Gastrocnemius medialis (tissue), 4 donors: Measurements from ENCODE around the gene AKAP6. TPM values are rescaled to one million over a fixed set of nuclear protein-coding genes. Genes with fewer than 3 reads are reported as not detected.
A peak's percentile ranks its signal among the peaks of the same experiment; 100 is the strongest.

Source experiments
- ATAC-seq, 2 donors: fragments of 150-250 bp; one replicate each; pipeline ENCODE4 v1.9.1; 2016
- DNase-seq, 2 donors: peaks; one replicate each; pipeline ENCODE4 v3.0.0-alpha.2; 2019
- H3K27ac ChIP-seq, 4 donors: fragments of 200-600 bp; sonication (generic); 1 replicate in 1 of 4; 2 replicates in 3 of 4; pipeline ENCODE4 v1.5.1; 2016 to 2018; ENCODE audit warnings: mild to moderate bottlenecking in 2 of 4, moderate library complexity in 1 of 4
- H3K27me3 ChIP-seq, 3 donors: fragments of 200-600 bp; sonication (generic) in 2 of 3; 1 replicate in 1 of 3; 2 replicates in 2 of 3; pipeline versions ENCODE4 v1.5.1 to v1.6.0; 2016 to 2019; ENCODE audit warnings: mild to moderate bottlenecking in 1 of 3, moderate library complexity in 1 of 3
- H3K36me3 ChIP-seq, 2 donors: fragments of 200-600 bp; sonication (generic) in 1 of 2; one replicate each; pipeline ENCODE4 v1.5.1; 2017 to 2018
- H3K4me1 ChIP-seq, 2 donors: fragments of 200-600 bp; sonication (generic) in 1 of 2; one replicate each; pipeline ENCODE4 v1.5.1; 2016 to 2017; ENCODE audit warnings: mild to moderate bottlenecking in 2 of 2
- H3K4me3 ChIP-seq, 4 donors: fragments of 200-600 bp; sonication (generic) in 3 of 4; 1 replicate in 1 of 4; 2 replicates in 3 of 4; pipeline ENCODE4 v1.5.1; 2016 to 2019; ENCODE audit warnings: mild to moderate bottlenecking in 2 of 4
- H3K9me3 ChIP-seq, 3 donors: fragments of 200-600 bp; sonication (generic) in 2 of 3; 1 replicate in 1 of 3; 2 replicates in 2 of 3; pipeline ENCODE4 v1.5.1; 2016 to 2019
- POLR2A ChIP-seq, 2 donors: fragments of 450-650 bp; IDR thresholded peaks; one replicate each; pipeline ENCODE4 v1.6.1; 2017; ENCODE audit warnings: antibody characterized with exemption in 2 of 2, mild to moderate bottlenecking in 2 of 2, moderate library complexity in 2 of 2
- in situ Hi-C, 4 donors: fragments of 200-750 bp; cut with MboI; loops; one replicate each; pipeline versions ENCODE4 v1.15.0 to v1.8.0; 2017; ENCODE audit warnings: low sequenced_read_pairs in 4 of 4
- intact Hi-C: fragments of 100-400 bp; cut with DNase I; formaldehyde crosslinking; loops from one replicate; pipeline ENCODE4 v1.15.1; 2023; ENCODE audit warnings: low total_unique reads
- total RNA-seq, 4 donors: library from RNA; depleted of rRNA; stranded (reverse); fragments of >200 nt; gene quantifications; one replicate each; pipeline versions ENCODE4 v1.1.0 to v1.2.3, GENCODE V29; 2016
- TF ChIP-seq, protein P1 (sequence below), 5 experiments: fragments of 450-650 bp in 3 of 5; fragments of 200-600 bp in 2 of 5; sonication (generic) in 2 of 5; IDR thresholded peaks in 4 of 5; conservative IDR thresholded peaks in 1 of 5; 1 replicate in 4 of 5; 2 replicates in 1 of 5; pipeline ENCODE4 v1.5.1; 2016 to 2019; ENCODE audit warnings: antibody characterized with exemption in 5 of 5, mild to moderate bottlenecking in 3 of 5, moderate library complexity in 3 of 5

AKAP6 gene
- total RNA-seq, 4 donors from 2014 or later: 23.2 to 59.2 (median 32.1) TPM

DNA sequence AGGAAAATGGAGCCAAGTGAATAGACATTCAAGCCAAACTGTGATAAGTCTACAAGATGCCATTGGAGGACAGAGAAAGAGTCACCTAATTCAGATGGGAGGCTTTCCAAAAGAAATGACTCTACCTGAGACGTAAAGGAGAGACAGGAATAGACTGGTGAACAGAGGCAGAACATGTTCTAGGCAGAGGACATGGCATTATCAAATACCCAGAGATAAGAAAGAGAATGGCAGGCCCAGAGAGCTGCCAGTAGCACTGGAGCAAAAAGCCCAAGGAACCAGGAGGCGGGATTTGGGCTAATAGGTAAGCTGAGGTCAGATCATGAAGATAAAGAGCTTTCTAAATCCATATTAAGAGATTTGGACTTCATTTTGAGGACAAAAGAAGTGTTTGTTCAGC is 207.1 kb downstream of the AKAP6 start:
- no peaks in the 10 kb centered on the region for H3K9me3 ChIP-seq
- in situ Hi-C loops: no loop called here
- ATAC-seq (peak in 1 of 2 donors; percentile 49), DNase-seq (no peak)
- no peak overlapping the region for H3K4me3 ChIP-seq
- no peaks in the 10 kb centered on the region for H3K36me3 ChIP-seq
- H3K27me3 ChIP-seq: no peaks in the 10 kb centered on the region
- H3K4me1 ChIP-seq: peaks cover 40 to 45% of the 10 kb centered on the region in 2 donors
- H3K27ac ChIP-seq: peak overlapping the region in 3 of 4 donors; percentile 47 to 65 (median 60)
- intact Hi-C loops: no loop called here
- TF ChIP-seq, protein P1, sequence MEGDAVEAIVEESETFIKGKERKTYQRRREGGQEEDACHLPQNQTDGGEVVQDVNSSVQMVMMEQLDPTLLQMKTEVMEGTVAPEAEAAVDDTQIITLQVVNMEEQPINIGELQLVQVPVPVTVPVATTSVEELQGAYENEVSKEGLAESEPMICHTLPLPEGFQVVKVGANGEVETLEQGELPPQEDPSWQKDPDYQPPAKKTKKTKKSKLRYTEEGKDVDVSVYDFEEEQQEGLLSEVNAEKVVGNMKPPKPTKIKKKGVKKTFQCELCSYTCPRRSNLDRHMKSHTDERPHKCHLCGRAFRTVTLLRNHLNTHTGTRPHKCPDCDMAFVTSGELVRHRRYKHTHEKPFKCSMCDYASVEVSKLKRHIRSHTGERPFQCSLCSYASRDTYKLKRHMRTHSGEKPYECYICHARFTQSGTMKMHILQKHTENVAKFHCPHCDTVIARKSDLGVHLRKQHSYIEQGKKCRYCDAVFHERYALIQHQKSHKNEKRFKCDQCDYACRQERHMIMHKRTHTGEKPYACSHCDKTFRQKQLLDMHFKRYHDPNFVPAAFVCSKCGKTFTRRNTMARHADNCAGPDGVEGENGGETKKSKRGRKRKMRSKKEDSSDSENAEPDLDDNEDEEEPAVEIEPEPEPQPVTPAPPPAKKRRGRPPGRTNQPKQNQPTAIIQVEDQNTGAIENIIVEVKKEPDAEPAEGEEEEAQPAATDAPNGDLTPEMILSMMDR (IDR thresholded peaks at IDR 0.05 in 4 of 5, conservative IDR thresholded peaks at IDR 0.05 in 1 of 5): no peak
- no peak for TF ChIP-seq POLR2A (IDR thresholded peaks at IDR 0.05)

DNA sequence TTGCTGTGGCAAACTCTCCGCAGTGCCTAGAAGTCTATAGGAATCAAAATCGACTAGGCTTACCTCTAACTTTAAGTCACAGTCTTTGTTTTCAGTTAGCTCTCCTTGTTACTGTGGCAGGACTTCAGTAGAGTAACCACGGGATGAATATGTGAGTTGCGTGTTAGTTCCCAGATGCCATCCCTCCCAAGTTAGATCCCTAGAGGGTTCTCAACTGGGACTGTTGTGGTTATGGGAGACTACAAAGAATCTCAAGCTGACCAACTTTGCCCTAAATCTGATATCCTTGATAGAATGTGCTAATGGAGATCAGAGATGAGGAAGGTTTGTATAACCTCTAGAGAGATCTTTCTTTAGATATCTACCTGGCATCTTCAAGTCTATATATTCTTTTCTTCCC is 208.1 kb downstream of the AKAP6 start:
- H3K27ac ChIP-seq: peak overlapping the region in 3 of 4 donors; percentile 30 to 60 (median 47)
- no peak for ATAC-seq
- H3K36me3 ChIP-seq: no peaks in the 10 kb centered on the region
- H3K4me1 ChIP-seq: peaks cover 39 to 45% of the 10 kb centered on the region in 2 donors
- intact Hi-C loops: no loop called here
- DNase-seq: no peak
- in situ Hi-C loops: no loop called here
- TF ChIP-seq, protein P1 (IDR thresholded peaks at IDR 0.05 in 4 of 5, conservative IDR thresholded peaks at IDR 0.05 in 1 of 5): no peak
- TF ChIP-seq POLR2A (IDR thresholded peaks at IDR 0.05): no peak
- no peak overlapping the region for H3K4me3 ChIP-seq
- H3K9me3 ChIP-seq: no peaks in the 10 kb centered on the region
- no peaks in the 10 kb centered on the region for H3K27me3 ChIP-seq

DNA sequence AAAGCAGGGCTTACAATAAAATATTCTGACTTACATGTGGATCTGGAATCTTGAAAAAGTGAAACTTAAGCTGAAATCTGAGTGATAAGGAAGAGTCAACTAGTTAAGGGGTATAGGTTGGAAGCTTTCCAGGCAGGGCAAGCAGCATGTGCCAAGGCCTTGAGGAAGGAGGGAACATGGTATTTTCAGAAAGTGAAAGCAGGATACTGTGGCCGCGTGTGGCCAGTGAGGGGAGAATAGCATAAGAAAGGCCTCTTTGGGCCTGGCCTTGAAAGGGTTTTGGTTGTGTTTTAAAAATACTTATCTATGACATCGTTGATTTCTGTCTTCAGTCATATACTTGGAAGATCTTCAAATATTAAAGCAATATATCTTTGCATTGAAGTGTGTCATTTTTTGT is 213.4 kb downstream of the AKAP6 start:
- in situ Hi-C loops: no loop called here
- peak overlapping the region in 2 of 4 donors; percentile 18 to 28 for H3K4me3 ChIP-seq
- intact Hi-C loops: no loop called here

DNA sequence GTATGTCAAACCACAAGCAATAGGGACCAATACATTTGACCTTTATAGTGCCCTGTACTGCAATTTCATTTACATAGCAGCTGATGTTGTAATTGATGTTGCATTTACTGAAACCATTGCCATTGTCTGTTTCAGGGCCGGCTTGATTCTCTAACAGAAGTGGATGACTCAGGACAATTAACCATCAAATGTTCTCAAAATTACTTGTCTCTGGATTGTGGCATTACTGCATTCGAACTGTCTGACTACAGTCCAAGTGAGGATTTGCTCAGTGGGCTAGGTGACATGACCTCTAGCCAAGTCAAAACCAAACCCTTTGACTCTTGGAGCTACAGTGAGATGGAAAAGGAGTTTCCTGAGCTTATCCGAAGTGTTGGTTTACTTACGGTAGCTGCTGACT is 216.0 kb downstream of the AKAP6 start:
- no peak overlapping the region for H3K4me3 ChIP-seq
- no peaks in the 10 kb centered on the region for H3K27me3 ChIP-seq
- H3K4me1 ChIP-seq: peaks cover 44 to 54% of the 10 kb centered on the region in 2 donors
- no peak for ATAC-seq
- no peaks in the 10 kb centered on the region for H3K9me3 ChIP-seq
- intact Hi-C loops: no loop called here
- in situ Hi-C loops: no loop called here
- no peak for TF ChIP-seq POLR2A (IDR thresholded peaks at IDR 0.05)
- DNase-seq: no peak
- H3K27ac ChIP-seq: peak overlapping the region; percentile 17 to 76 (median 40)
- H3K36me3 ChIP-seq: no peaks in the 10 kb centered on the region

More for the DNA sequence above, 213.4 kb downstream of the AKAP6 start:
- no peaks in the 10 kb centered on the region for H3K27me3 ChIP-seq
- H3K27ac ChIP-seq: peak overlapping the region in 3 of 4 donors; percentile 10 to 40 (median 22)
- no peaks in the 10 kb centered on the region for H3K9me3 ChIP-seq
- peaks cover 44 to 50% of the 10 kb centered on the region in 2 donors for H3K4me1 ChIP-seq
- DNase-seq (peak in 1 of 2 donors; percentile 23), ATAC-seq (peak in 1 of 2 donors; percentile 66)
- no peaks in the 10 kb centered on the region for H3K36me3 ChIP-seq
- TF ChIP-seq POLR2A (IDR thresholded peaks at IDR 0.05): no peak
- TF ChIP-seq, protein P1 (IDR thresholded peaks at IDR 0.05 in 4 of 5, conservative IDR thresholded peaks at IDR 0.05 in 1 of 5): no peak

DNA sequence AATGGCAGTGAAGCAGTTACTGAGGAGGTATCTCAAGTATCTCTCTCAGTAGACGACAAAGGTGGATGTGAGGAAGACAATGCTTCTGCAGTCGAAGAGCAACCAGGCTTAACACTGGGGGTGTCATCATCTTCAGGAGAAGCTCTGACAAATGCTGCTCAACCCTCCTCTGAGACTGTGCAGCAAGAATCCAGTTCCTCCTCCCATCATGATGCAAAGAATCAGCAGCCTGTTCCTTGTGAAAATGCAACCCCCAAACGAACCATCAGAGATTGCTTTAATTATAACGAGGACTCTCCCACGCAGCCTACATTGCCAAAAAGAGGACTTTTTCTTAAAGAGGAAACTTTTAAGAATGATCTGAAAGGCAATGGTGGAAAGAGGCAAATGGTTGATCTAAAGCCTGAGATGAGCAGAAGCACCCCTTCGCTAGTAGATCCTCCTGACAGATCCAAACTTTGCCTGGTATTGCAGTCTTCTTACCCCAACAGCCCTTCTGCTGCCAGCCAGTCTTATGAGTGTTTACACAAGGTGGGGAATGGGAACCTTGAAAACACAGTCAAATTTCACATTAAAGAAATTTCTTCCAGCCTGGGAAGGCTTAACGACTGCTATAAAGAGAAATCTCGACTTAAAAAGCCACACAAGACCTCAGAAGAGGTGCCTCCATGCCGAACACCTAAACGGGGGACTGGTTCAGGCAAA is 216.6 kb downstream of the AKAP6 start:
- Histone ChIP-seq H3K4me3 (no peak overlapping the region), H3K36me3 (no peaks in the 10 kb centered on the region), H3K9me3 (no peaks in the 10 kb centered on the region), H3K27ac (peak overlapping the region; percentile 55 to 76 (median 68)), H3K27me3 (no peaks in the 10 kb centered on the region), H3K4me1 (peaks cover 43 to 51% of the 10 kb centered on the region in 2 donors)
- intact Hi-C loops: no loop called here
- in situ Hi-C loops: no loop called here
- TF ChIP-seq, protein P1 (IDR thresholded peaks at IDR 0.05 in 4 of 5, conservative IDR thresholded peaks at IDR 0.05 in 1 of 5): no peak
- no peak for TF ChIP-seq POLR2A (IDR thresholded peaks at IDR 0.05)
- DNase-seq (no peak), ATAC-seq (peak in 1 of 2 donors; percentile 14)
